GM06990 (cell line): ENCODE results near the gene TRIM29.

Experiments used
- DNase-seq: peaks from one replicate; pipeline ENCODE4 v3.0.0-alpha.2; 2011; ENCODE audit not compliant: insufficient read length; ENCODE audit errors: extremely low read depth
- H3K27me3 ChIP-seq: replicated peaks from 2 replicates; pipeline ENCODE4 v1.6.0; 2011; ENCODE audit warnings: low read length; ENCODE audit not compliant: control insufficient read depth, insufficient read depth
- H3K36me3 ChIP-seq: 2 replicates; pipeline ENCODE4 v1.5.1; 2011; ENCODE audit warnings: low read length; ENCODE audit not compliant: control insufficient read depth, insufficient read depth
- H3K4me3 ChIP-seq: replicated peaks from 2 replicates; pipeline ENCODE4 v1.5.1; 2011; ENCODE audit warnings: low read depth, mild to moderate bottlenecking, control low read depth, low read length
- TF ChIP-seq, protein P1 (sequence below): IDR thresholded peaks from 2 replicates; pipeline ENCODE4 v1.5.1; 2011; ENCODE audit warnings: low read length, control low read depth, mild to moderate bottlenecking, inconsistent platforms; ENCODE audit not compliant: insufficient read depth, poor library complexity, severe bottlenecking

TRIM29 gene

DNA sequence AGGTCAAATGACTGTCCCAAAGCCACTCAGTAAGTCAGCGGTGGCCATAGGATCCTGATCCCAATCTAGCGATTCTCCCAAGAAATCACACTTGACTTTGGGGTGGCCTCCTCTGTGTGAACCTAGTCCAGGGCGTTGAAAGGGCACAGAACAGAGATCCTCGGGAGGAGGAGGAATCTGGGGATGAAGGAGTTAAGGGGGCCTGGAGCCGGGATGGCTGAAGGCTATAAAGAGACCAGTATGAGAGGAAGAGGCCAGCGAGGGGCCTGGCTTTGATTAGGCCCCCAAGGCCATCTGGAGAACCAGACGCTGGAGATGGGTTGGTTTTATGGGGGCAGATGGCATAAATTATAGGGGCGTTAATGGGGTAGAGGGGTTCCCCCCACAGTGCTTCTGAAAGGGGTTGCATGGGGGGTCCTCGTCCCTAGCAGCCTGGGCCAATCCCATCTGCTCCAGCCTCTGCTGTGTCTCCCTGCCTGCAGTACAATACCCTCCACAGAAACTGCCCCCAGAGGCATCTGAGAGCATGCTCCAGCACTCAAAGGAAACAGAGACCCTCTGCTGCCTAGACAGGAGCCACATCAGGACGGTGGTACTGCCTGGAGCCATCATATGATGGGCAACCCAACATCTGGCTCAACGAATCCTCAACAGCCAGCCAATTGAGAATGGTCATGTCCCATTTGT lies 35.2 kb upstream of the TRIM29 start:
- TF ChIP-seq, protein P1, sequence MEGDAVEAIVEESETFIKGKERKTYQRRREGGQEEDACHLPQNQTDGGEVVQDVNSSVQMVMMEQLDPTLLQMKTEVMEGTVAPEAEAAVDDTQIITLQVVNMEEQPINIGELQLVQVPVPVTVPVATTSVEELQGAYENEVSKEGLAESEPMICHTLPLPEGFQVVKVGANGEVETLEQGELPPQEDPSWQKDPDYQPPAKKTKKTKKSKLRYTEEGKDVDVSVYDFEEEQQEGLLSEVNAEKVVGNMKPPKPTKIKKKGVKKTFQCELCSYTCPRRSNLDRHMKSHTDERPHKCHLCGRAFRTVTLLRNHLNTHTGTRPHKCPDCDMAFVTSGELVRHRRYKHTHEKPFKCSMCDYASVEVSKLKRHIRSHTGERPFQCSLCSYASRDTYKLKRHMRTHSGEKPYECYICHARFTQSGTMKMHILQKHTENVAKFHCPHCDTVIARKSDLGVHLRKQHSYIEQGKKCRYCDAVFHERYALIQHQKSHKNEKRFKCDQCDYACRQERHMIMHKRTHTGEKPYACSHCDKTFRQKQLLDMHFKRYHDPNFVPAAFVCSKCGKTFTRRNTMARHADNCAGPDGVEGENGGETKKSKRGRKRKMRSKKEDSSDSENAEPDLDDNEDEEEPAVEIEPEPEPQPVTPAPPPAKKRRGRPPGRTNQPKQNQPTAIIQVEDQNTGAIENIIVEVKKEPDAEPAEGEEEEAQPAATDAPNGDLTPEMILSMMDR: no peak
- Histone ChIP-seq H3K36me3 (no peaks in the 10 kb centered on the region), H3K27me3 (no peaks in the 10 kb centered on the region; the same call in none of the 2 replicates), H3K4me3 (no peak overlapping the region)
- DNase-seq: no peak

- Histone ChIP-seq H3K36me3 (no peaks in the 10 kb centered on the region), H3K27me3 (no peaks in the 10 kb centered on the region; the same call in none of the 2 replicates), H3K4me3 (no peak overlapping the region)
- DNase-seq: peak; percentile 33
- TF ChIP-seq, protein P1: peak; percentile 80
Observed at GRCh38 chr11:120172054-120172911, 34.4 kb upstream of the TRIM29 start.

GRCh38 chr11:120170741-120171261 lies 32.9 kb upstream of the TRIM29 start:
- Histone ChIP-seq H3K36me3 (no peaks in the 10 kb centered on the region), H3K27me3 (no peaks in the 10 kb centered on the region; the same call in none of the 2 replicates), H3K4me3 (no peak overlapping the region)
- DNase-seq: no peak
- TF ChIP-seq, protein P1: no peak

- no peak overlapping the region for H3K4me3 ChIP-seq
Observed at GRCh38 chr11:120169981-120170698, 32.2 kb upstream of the TRIM29 start.

More at GRCh38 chr11:120169981-120170698, 32.2 kb upstream of the TRIM29 start:
- H3K27me3 ChIP-seq: no peaks in the 10 kb centered on the region; the same call in none of the 2 replicates
- TF ChIP-seq, protein P1: no peak
- H3K36me3 ChIP-seq: no peaks in the 10 kb centered on the region
- DNase-seq: no peak
